ENCODE results near the gene MBOAT2.
"Not testable (repeated sequence)": the region's sequence is repeated elsewhere in the genome, so short reads cannot be mapped to it uniquely, and the experiment has no call there.

MBOAT2 gene

GRCh38 chr2:8915941-8916340 lies 87.5 kb downstream of the MBOAT2 start:
- Histone ChIP-seq H3K4me3 (ENCODE audit: low read length) (no peak overlapping the region), H3K27ac (ENCODE audit: low read depth, low read length) (no peak overlapping the region), H4K20me1 (ENCODE audit: control insufficient read depth, insufficient read depth, low read depth, low read length) (no peaks in the 10 kb centered on the region), H3K9me2 (replicated peaks; ENCODE audit: control insufficient read depth, low read length) (no peaks in the 10 kb centered on the region), H3K9me3 (ENCODE audit: control insufficient read depth, insufficient read depth, low read length) (peaks cover 7% of the 10 kb centered on the region; the same call in 1 of the 2 replicates), H3F3A (ENCODE audit: control insufficient read depth, insufficient read depth) (no peaks in the 10 kb centered on the region), H3K4me2 (ENCODE audit: low read length) (no peak overlapping the region), H3K36me3 (ENCODE audit: control insufficient read depth, low read length) (no peaks in the 10 kb centered on the region; the same call in 1 of the 2 replicates), H3K4me1 (ENCODE audit: control insufficient read depth, low read length) (no peaks in the 10 kb centered on the region), H3K27me3 (ENCODE audit: control insufficient read depth, low read length) (no peaks in the 10 kb centered on the region), H3K79me2 (ENCODE audit: control insufficient read depth, low read length) (no peaks in the 10 kb centered on the region)
- TF ChIP-seq EZH2phosphoT487 (IDR thresholded peaks at IDR 0.05; ENCODE audit: borderline replicate concordance, low read length) (no peak), CTCF (IDR thresholded peaks at IDR 0.05; ENCODE audit: low read depth, low read length, poor library complexity, severe bottlenecking) (no peak)

- H3K4me3 ChIP-seq (ENCODE audit: low read length); H3K27me3 ChIP-seq (ENCODE audit: control insufficient read depth, low read length); H3K4me2 ChIP-seq (ENCODE audit: low read length); H3K4me1 ChIP-seq (ENCODE audit: control insufficient read depth, low read length); H4K20me1 ChIP-seq (ENCODE audit: control insufficient read depth, insufficient read depth, low read depth, low read length); H3K36me3 ChIP-seq (ENCODE audit: control insufficient read depth, low read length); H3K79me2 ChIP-seq (ENCODE audit: control insufficient read depth, low read length); H3F3A ChIP-seq (ENCODE audit: control insufficient read depth, insufficient read depth); H3K27ac ChIP-seq (ENCODE audit: low read depth, low read length); H3K9me2 ChIP-seq (replicated peaks; ENCODE audit: control insufficient read depth, low read length): not testable (repeated sequence)
- peaks cover 11% of the 10 kb centered on the region; the same call in 1 of the 2 replicates for H3K9me3 ChIP-seq (ENCODE audit: control insufficient read depth, insufficient read depth, low read length)
These were observed 89.7 kb downstream of the MBOAT2 start for GRCh38 chr2:8913767-8914166.

GRCh38 chr2:8907764-8908288 lies 95.7 kb downstream of the MBOAT2 start:
- no peaks in the 10 kb centered on the region for H3K27me3 ChIP-seq (ENCODE audit: control insufficient read depth, low read length)
- H4K20me1 ChIP-seq (ENCODE audit: control insufficient read depth, insufficient read depth, low read depth, low read length), result no peaks in the 10 kb centered on the region
- peak overlapping the region; percentile 34 for H3K27ac ChIP-seq (ENCODE audit: low read depth, low read length)
- no peaks in the 10 kb centered on the region for H3K79me2 ChIP-seq (ENCODE audit: control insufficient read depth, low read length)
- no peak for TF ChIP-seq CTCF (IDR thresholded peaks at IDR 0.05; ENCODE audit: low read depth, low read length, poor library complexity, severe bottlenecking)
- no peak for TF ChIP-seq EZH2phosphoT487 (IDR thresholded peaks at IDR 0.05; ENCODE audit: borderline replicate concordance, low read length)
- H3K4me1 ChIP-seq (ENCODE audit: control insufficient read depth, low read length), result peaks cover 23% of the 10 kb centered on the region
- peak overlapping the region; percentile 59 for H3K4me2 ChIP-seq (ENCODE audit: low read length)
- H3K4me3 ChIP-seq (ENCODE audit: low read length), result peak overlapping the region; percentile 41
- H3F3A ChIP-seq (ENCODE audit: control insufficient read depth, insufficient read depth), result peaks cover 5% of the 10 kb centered on the region; the same call in 1 of the 2 replicates
- peaks cover 11% of the 10 kb centered on the region; the same call in 1 of the 2 replicates for H3K9me3 ChIP-seq (ENCODE audit: control insufficient read depth, insufficient read depth, low read length)
- H3K9me2 ChIP-seq (replicated peaks; ENCODE audit: control insufficient read depth, low read length), result no peaks in the 10 kb centered on the region
- H3K36me3 ChIP-seq (ENCODE audit: control insufficient read depth, low read length), result peaks cover 7% of the 10 kb centered on the region; the same call in 1 of the 2 replicates

- H3K27ac ChIP-seq (ENCODE audit: low read depth, low read length); H4K20me1 ChIP-seq (ENCODE audit: control insufficient read depth, insufficient read depth, low read depth, low read length); H3K4me2 ChIP-seq (ENCODE audit: low read length); H3F3A ChIP-seq (ENCODE audit: control insufficient read depth, insufficient read depth); H3K79me2 ChIP-seq (ENCODE audit: control insufficient read depth, low read length); H3K27me3 ChIP-seq (ENCODE audit: control insufficient read depth, low read length); H3K4me3 ChIP-seq (ENCODE audit: low read length); H3K36me3 ChIP-seq (ENCODE audit: control insufficient read depth, low read length); H3K9me2 ChIP-seq (replicated peaks; ENCODE audit: control insufficient read depth, low read length); H3K9me3 ChIP-seq (ENCODE audit: control insufficient read depth, insufficient read depth, low read length): not testable (repeated sequence)
- H3K4me1 ChIP-seq (ENCODE audit: control insufficient read depth, low read length), result peaks cover 20% of the 10 kb centered on the region
- peak; percentile 28 for TF ChIP-seq CTCF (IDR thresholded peaks at IDR 0.05; ENCODE audit: low read depth, low read length, poor library complexity, severe bottlenecking)
These were observed 99.6 kb downstream of the MBOAT2 start for GRCh38 chr2:8903924-8904323.

GRCh38 chr2:8902757-8903156 lies 100.7 kb downstream of the MBOAT2 start:
- not testable (repeated sequence) for H4K20me1 ChIP-seq (ENCODE audit: control insufficient read depth, insufficient read depth, low read depth, low read length); H3K9me3 ChIP-seq (ENCODE audit: control insufficient read depth, insufficient read depth, low read length); H3K27ac ChIP-seq (ENCODE audit: low read depth, low read length); H3K4me3 ChIP-seq (ENCODE audit: low read length); H3F3A ChIP-seq (ENCODE audit: control insufficient read depth, insufficient read depth); H3K36me3 ChIP-seq (ENCODE audit: control insufficient read depth, low read length); H3K27me3 ChIP-seq (ENCODE audit: control insufficient read depth, low read length); H3K4me1 ChIP-seq (ENCODE audit: control insufficient read depth, low read length); H3K4me2 ChIP-seq (ENCODE audit: low read length); H3K9me2 ChIP-seq (replicated peaks; ENCODE audit: control insufficient read depth, low read length); H3K79me2 ChIP-seq (ENCODE audit: control insufficient read depth, low read length)

- H3K9me2 ChIP-seq (replicated peaks; ENCODE audit: control insufficient read depth, low read length); H3K79me2 ChIP-seq (ENCODE audit: control insufficient read depth, low read length); H3K27ac ChIP-seq (ENCODE audit: low read depth, low read length); H3K36me3 ChIP-seq (ENCODE audit: control insufficient read depth, low read length); H3F3A ChIP-seq (ENCODE audit: control insufficient read depth, insufficient read depth); H3K27me3 ChIP-seq (ENCODE audit: control insufficient read depth, low read length); H3K4me3 ChIP-seq (ENCODE audit: low read length); H3K4me2 ChIP-seq (ENCODE audit: low read length); H3K9me3 ChIP-seq (ENCODE audit: control insufficient read depth, insufficient read depth, low read length); H4K20me1 ChIP-seq (ENCODE audit: control insufficient read depth, insufficient read depth, low read depth, low read length): not testable (repeated sequence)
- peaks cover 10% of the 10 kb centered on the region for H3K4me1 ChIP-seq (ENCODE audit: control insufficient read depth, low read length)
These were observed 106.3 kb downstream of the MBOAT2 start for GRCh38 chr2:8897206-8897605.
